ENCODE measurements around the gene FRZB.
"Not testable (repeated sequence)": the region's sequence is repeated elsewhere in the genome, so short reads cannot be mapped to it uniquely, and the experiment has no call there.

The FRZB gene

GRCh38 chr2:182890305-182890704 lies 23.9 kb upstream of the FRZB start:
- no peak for DNase-seq

DNA sequence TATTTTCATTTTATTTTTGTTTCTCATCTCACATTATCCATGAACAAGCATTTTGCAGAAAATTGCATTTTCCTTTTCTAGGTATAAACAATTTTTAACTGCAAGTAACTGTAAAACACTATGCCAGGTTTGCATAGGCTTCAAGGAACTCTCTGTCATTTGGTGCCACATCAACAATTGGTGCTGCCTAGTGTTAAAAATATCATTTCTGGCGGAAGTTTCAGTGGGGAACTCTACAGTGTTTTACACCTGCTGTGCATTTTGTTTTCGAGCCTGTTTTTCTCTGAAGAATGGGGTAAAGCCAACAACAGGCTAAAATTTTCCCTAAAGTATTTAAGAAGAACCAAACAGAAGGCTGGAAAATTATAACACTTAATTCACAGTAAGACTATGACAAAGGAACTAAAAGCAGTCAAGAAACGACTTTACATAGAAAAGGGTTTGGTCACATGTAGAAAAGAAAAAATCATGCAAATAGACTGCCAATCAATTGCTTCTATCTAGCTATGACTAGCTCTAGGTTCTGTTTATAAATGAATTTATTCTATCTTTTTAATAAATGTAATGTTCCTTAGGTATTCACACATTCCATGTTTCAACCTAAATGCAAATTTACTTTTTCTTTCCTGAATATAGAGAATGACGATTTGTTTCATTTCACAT lies 21.4 kb upstream of the FRZB start:
- DNase-seq: no peak

DNA sequence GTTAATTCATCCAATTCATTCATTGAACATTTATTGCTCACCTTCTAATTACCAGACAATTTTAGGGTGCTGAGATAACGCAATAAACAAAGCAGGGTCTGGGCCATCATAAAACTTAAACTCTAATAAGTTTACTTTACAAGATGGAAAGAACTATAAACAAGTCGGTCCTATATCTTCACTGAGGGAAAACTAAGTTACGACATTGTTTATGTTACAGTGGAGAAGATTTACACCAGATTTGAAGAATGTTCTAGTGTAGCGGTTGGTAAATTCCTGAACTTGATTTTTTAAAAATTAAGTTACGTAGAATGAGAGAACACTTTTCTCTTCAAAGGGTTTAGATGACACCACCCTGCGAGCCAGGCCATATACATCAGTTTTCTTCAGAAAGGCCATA lies 20.7 kb upstream of the FRZB start:
- no peak for DNase-seq

DNA sequence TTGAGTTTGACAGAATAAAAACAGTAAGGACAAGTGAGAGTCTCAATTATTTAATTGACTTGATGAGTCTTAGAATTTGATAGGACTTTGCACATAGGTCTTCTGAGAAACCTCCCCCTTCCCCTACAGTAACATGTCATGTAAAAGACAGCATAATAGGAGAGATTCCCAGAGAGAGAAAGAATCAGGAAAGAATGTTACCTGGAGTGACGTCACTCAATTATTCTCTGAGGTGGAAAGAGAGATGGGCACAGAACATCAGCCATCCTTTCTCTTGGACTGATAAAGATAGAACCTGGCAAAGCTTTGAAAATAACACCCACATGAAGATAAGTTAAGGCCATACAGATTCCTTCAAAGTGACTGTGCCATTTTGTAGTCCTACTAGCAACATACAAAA lies 19.3 kb upstream of the FRZB start:
- no peak for DNase-seq

DNA sequence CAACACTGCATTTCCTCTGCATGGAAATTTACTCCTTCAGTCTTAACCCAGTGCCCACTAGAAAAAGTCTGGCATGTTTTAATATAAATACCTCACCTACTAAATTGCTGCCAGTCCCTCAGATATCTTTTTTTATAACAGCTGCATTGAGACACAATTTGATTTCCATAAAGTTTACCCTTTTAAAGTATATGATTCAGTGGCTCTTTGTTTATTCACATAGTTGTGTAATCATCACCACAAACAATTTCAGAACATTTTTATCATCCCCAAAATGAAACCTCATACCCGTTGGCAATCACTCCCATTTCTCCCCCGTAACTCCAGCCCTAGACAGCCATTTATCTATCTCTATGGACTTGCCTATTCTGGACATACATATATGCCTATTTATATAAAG lies 17.0 kb upstream of the FRZB start:
- no peak for DNase-seq

DNA sequence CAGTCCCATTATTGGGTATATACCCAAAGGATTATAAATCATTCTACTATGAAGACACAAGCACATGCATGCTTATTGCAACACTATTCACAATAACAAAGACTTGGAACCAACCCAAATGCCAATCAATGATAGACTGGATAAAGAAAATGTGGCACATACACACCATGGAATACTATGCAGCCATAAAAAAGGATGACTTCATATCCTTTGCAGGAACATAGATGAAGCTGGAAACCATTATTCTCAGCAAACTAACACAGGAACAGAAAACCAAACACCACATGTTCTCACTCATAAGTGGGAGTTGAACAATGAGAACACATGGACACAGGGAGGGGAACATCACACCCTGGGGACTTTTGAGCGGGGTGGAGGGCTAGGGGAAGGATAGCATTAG lies 13.7 kb upstream of the FRZB start:
- DNase-seq: not testable (repeated sequence)

DNA sequence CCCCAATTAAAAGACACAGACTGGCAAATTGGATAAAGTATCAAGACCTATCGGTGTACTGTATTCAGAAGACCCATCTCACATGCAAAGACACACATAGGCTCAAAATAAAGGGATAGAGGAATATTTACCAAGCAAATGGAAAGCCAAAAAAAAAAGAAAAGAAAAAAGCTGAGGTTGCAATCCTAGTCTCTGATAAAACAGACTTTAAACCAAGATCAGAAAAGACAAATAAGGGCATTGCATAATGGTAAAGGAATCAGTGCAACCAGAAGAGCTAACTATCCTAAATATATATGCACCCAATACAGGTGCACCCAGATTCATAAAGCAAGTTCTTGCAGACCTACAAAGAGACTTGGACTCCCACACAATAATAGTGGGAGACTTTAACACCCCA lies 10.2 kb upstream of the FRZB start:
- DNase-seq: not testable (repeated sequence)

DNA sequence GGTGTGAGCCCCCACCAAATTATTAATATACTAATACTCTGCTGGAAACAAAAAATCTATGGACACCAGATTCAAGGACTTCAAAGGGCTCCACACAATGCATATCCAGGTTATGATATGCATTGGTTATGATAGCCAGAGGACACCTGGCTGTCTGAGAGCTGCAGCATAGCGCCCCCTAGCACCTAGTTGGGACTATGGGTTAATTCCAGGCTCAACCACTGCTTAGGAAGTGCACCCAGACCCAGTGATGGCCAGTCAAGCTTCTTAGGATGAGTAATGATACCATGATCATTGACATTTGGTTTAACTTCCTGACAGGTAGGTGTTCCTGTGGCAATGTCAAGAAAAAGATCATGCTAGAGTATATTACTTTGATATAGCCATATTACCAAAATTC lies 3.8 kb upstream of the FRZB start:
- no peak for DNase-seq

DNA sequence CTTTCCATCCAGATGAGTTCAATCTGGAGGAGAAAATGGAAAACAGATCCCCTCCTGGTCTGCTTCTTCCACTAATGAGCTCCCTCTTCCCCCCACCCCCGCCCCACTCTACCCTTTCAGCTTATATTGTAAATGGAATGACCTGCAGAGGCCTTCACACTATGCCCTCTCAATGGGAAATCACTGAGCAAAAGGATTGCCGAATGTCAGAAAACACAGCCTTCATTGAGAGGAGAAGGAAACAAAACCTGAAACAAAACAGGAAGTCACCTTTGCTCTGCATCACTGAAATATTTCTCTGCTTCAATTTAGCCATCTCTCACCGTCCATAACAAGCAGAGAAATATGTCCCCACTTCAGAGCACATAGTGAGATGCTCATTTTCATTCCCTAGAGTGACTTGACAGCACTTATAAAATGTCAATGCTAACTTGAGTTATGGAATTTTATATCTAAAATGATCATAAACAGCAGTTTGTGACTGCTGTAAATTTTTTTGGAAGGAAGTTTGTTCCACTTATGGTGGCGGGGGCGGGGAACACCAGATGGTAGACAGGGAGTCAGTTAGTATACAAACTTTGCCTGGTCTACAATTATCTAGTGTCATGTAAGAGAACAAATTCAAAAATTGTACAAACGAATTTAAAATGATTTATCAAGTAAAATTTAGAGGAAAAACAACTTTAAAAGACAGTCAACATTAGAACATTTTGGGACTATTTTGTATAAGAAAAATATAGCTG lies 1.8 kb upstream of the FRZB start:
- no peak for DNase-seq

- DNase-seq: no peak
These were observed 1.1 kb upstream of the FRZB start for GRCh38 chr2:182867426-182868053.

DNA sequence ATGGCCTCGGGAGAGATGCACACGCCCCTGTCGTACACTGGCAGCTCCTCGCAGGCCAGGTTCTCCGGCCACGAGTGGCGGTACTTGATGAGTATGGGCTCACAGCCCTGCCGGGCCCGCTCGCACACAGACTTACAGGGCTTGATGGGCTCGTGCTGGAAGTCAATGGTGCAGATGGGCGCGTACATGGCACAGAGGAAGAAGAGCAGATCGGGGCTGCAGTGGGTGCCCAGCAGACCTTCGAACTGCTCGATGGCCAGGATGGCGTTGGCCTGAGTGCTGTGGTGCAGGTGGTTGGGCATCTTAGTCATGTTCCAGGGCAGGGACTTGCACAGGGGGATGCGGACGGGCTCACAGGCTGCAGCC lies 359 bp downstream of the FRZB start:
- no peak for DNase-seq

- no peak for DNase-seq
These were observed 1.4 kb downstream of the FRZB start for GRCh38 chr2:182864949-182865570.

GRCh38 chr2:182863642-182864041 lies 2.8 kb downstream of the FRZB start:
- no peak for DNase-seq

- no peak for DNase-seq
These were observed 4.3 kb downstream of the FRZB start for GRCh38 chr2:182862091-182862490.

DNA sequence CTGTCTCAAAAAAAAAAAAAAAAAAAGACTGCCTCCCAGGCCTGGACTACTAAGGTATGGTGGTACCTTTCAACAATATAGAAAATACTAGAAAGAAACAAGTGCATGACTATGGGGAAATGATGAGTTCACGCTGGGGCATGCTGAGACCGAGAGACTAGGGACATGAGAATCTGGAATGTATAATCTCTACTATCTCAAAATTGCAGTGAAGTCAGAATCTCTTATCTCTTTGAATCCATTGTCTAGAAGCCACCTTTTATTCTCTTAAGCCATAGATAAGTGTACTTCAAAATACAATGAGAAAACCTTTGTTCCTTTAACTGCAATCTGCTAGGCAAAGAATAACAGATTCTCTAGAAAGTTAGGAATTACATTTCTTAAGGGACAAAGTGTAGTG lies 5.6 kb downstream of the FRZB start:
- no peak for DNase-seq

DNA sequence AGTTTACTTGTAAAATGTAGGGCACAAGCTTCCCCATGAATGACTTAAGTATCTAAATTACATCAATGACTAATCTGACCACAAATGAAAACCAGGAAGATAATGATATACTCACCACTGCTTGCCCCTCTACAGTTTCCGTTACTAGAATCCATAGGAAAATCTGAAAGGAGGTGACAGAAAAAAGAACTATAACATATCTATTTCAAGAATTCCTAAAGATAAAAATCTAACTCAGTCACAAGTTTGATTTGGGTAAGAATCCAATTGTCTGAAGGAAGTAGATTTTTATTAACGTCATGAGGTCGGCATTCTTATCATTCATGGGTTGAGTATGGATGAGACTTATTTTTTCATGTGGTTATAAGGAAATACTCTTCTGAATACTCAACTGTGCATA lies 7.8 kb downstream of the FRZB start:
- DNase-seq: no peak

- no peak for DNase-seq
These were observed 11.1 kb downstream of the FRZB start for GRCh38 chr2:182855376-182855775.

- DNase-seq: no peak
These were observed 11.9 kb downstream of the FRZB start for GRCh38 chr2:182854375-182855105.

- no peak for DNase-seq
These were observed 13.6 kb downstream of the FRZB start for GRCh38 chr2:182852801-182853200.

- peak in 1 of 2 experiments; percentile 24 for DNase-seq
These were observed 14.3 kb downstream of the FRZB start for GRCh38 chr2:182852090-182852489.

- DNase-seq: no peak
These were observed 20.5 kb downstream of the FRZB start for GRCh38 chr2:182845794-182846417.

DNA sequence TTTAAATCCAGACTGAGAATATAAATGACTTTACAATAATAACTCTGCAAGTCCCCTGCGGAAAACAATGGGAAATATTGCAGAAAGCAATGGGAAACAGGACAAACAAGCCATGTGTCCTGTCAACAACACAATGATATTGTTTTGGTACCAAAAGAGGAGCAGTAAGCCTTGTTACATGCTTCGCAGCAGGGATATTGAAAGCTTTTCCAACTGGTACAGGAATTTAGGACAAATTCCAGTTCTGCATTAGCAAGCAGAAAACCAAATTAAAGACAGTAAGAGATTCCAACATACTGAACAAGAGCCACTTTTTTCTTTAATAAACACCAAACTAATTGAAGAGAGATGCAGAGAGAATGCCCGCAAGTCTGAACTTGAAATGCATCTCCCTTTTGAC lies 30.0 kb downstream of the FRZB start:
- DNase-seq: no peak

GRCh38 chr2:182834293-182834692 lies 32.1 kb downstream of the FRZB start:
- no peak for DNase-seq
